PC-9 (cell line): Measurements from ENCODE around the gene ZFYVE27. TPM values are rescaled to one million over a fixed set of nuclear protein-coding genes. Genes with fewer than 3 reads are reported as not detected.

ENCODE experiments used
- BruUV-seq: library from RNA; stranded (reverse); fragments of 400-500 nt; replicated peaks from 2 replicates; lab custom pipeline; 2021; lab: Mats Ljungman, UMichigan
- CTCF ChIA-PET: fragments of 300-600 bp; sonication (Branson Sonifier 250); formaldehyde crosslinking; loops from one replicate; lab custom pipeline; 2022; ENCODE audit warnings: antibody characterized with exemption; lab: Charles Lee
- POLR2A ChIA-PET: fragments of 300-600 bp; sonication (Branson Sonifier 250); formaldehyde crosslinking; loops from one replicate; lab custom pipeline; 2022; ENCODE audit warnings: antibody characterized with exemption; ENCODE audit not compliant: unreplicated experiment; lab: Charles Lee
- DNase-seq, 2 experiments: peaks; one replicate each; pipeline versions ENCODE4 v3.0.0 to v3.0.0-alpha.2; 2015 to 2022; ENCODE audit warnings: mixed read lengths in 1 of 2
- H2AFZ ChIP-seq: fragments of 200-600 bp; sonication (generic); 2 replicates; pipeline ENCODE4 v1.8.1; 2017; ENCODE audit warnings: antibody characterized with exemption
- H3F3A ChIP-seq: fragments of 200-600 bp; sonication (generic); 2 replicates; pipeline ENCODE4 v1.8.1; 2017; ENCODE audit warnings: antibody characterized with exemption, mild to moderate bottlenecking, low read depth; ENCODE audit not compliant: insufficient read depth
- H3K27ac ChIP-seq: fragments of 200-600 bp; sonication (generic); 2 replicates; pipeline ENCODE4 v1.6.1; 2016; ENCODE audit warnings: mixed run types
- H3K27me3 ChIP-seq: fragments of 200-600 bp; sonication (generic); 2 replicates; pipeline ENCODE4 v1.6.1; 2016; ENCODE audit warnings: low read depth, mixed run types; ENCODE audit not compliant: insufficient read depth
- H3K36me3 ChIP-seq: fragments of 200-600 bp; sonication (generic); 2 replicates; pipeline ENCODE4 v1.6.1; 2016; ENCODE audit warnings: low read depth, mixed run types
- H3K4me1 ChIP-seq: fragments of 200-600 bp; sonication (generic); replicated peaks from 2 replicates; pipeline ENCODE4 v1.6.1; 2016; ENCODE audit warnings: mixed run types; ENCODE audit not compliant: insufficient read depth
- H3K4me2 ChIP-seq: fragments of 200-600 bp; sonication (generic); 2 replicates; pipeline ENCODE4 v1.6.1; 2017; ENCODE audit warnings: mixed run types
- H3K4me3 ChIP-seq: fragments of 200-600 bp; sonication (generic); 2 replicates; pipeline ENCODE4 v1.6.1; 2016; ENCODE audit warnings: mixed run types
- H3K79me2 ChIP-seq: fragments of 200-600 bp; sonication (generic); 2 replicates; pipeline ENCODE4 v1.6.1; 2017; ENCODE audit warnings: low read depth, mixed run types
- H3K9me2 ChIP-seq: fragments of 200-600 bp; sonication (generic); 2 replicates; pipeline ENCODE4 v1.8.1; 2017; ENCODE audit warnings: mild to moderate bottlenecking; ENCODE audit not compliant: insufficient read depth
- H3K9me3 ChIP-seq: fragments of 200-600 bp; sonication (generic); 2 replicates; pipeline ENCODE4 v1.8.1; 2016; ENCODE audit warnings: low read depth; ENCODE audit not compliant: insufficient read depth
- H4K20me1 ChIP-seq: fragments of 200-600 bp; sonication (generic); 2 replicates; pipeline ENCODE4 v1.8.1; 2017; ENCODE audit not compliant: insufficient read depth
- CTCF ChIP-seq: fragments of 200-600 bp; sonication (generic); conservative IDR thresholded peaks from 2 replicates; pipeline ENCODE4 v1.6.1; 2017; ENCODE audit warnings: mixed run types, antibody characterized with exemption, mild to moderate bottlenecking, moderate library complexity
- EZH2 ChIP-seq: fragments of 200-600 bp; sonication (generic); IDR thresholded peaks from 2 replicates; pipeline ENCODE4 v1.8.0; 2017; ENCODE audit warnings: antibody characterized with exemption, low read depth
- intact Hi-C: fragments of 100-400 bp; cut with micrococcal nuclease; formaldehyde crosslinking; loops from one replicate; pipeline ENCODE4 v1.10.0; 2022; ENCODE audit not compliant: unreplicated experiment
- total RNA-seq: library from RNA; stranded (reverse); gene quantifications from 2 replicates; pipeline ENCODE4 v1.2.3, GENCODE V29; 2021

ZFYVE27 gene
- total RNA-seq, 1 experiment from 2014 or later: 21.6 TPM

- no peak overlapping the region for H2AFZ ChIP-seq
- H3K27ac ChIP-seq: no peak overlapping the region
- no TSS peak for BruUV-seq
- intact Hi-C loops: no loop called here
- no peaks in the 10 kb centered on the region for H3K4me1 ChIP-seq
- H3K4me2 ChIP-seq: no peak overlapping the region
- H4K20me1 ChIP-seq: no peaks in the 10 kb centered on the region
- no peaks in the 10 kb centered on the region for H3K36me3 ChIP-seq
- no peaks in the 10 kb centered on the region for H3K27me3 ChIP-seq
- ChIA-PET POLR2A (no interaction called here), CTCF (interaction anchor here (0.7 kb wide), 1 partner anchor 15 kb away, joined by 3 read pairs; no protein-coding TSS in a partner anchor)
- H3F3A ChIP-seq: no peaks in the 10 kb centered on the region
- H3K79me2 ChIP-seq: no peaks in the 10 kb centered on the region
- TF ChIP-seq EZH2: no peak
- TF ChIP-seq CTCF: no peak
- no peaks in the 10 kb centered on the region for H3K9me3 ChIP-seq
- no peaks in the 10 kb centered on the region for H3K9me2 ChIP-seq
- H3K4me3 ChIP-seq: no peak overlapping the region
- no peak for DNase-seq
These were observed 29.3 kb downstream of the ZFYVE27 start for GRCh38 chr10:97766106-97766810.

- no peak for DNase-seq
- Histone ChIP-seq H2AFZ (no peak overlapping the region), H3K79me2 (no peaks in the 10 kb centered on the region), H3K9me3 (no peaks in the 10 kb centered on the region), H3F3A (no peaks in the 10 kb centered on the region), H3K4me1 (no peaks in the 10 kb centered on the region), H3K9me2 (no peaks in the 10 kb centered on the region), H3K27me3 (no peaks in the 10 kb centered on the region), H3K27ac (no peak overlapping the region), H3K36me3 (no peaks in the 10 kb centered on the region), H3K4me3 (no peak overlapping the region), H3K4me2 (no peak overlapping the region), H4K20me1 (no peaks in the 10 kb centered on the region)
- BruUV-seq: no TSS peak
- CTCF ChIA-PET: interaction anchor here (0.7 kb wide), 2 partner anchors 16 to 127 kb away, joined by 3 read pairs; no protein-coding TSS in a partner anchor
- POLR2A ChIA-PET: no interaction called here
- intact Hi-C loops: no loop called here
- TF ChIP-seq CTCF (no peak), EZH2 (no peak)
These were observed 30.3 kb downstream of the ZFYVE27 start for GRCh38 chr10:97766996-97767924.

- Histone ChIP-seq H3K27me3 (no peaks in the 10 kb centered on the region), H3K27ac (no peak overlapping the region), H3K36me3 (no peaks in the 10 kb centered on the region), H3K9me3 (no peaks in the 10 kb centered on the region), H3K4me3 (no peak overlapping the region), H3K4me1 (no peaks in the 10 kb centered on the region), H3K79me2 (no peaks in the 10 kb centered on the region), H3K4me2 (no peak overlapping the region), H3K9me2 (no peaks in the 10 kb centered on the region), H3F3A (no peaks in the 10 kb centered on the region), H4K20me1 (no peaks in the 10 kb centered on the region), H2AFZ (no peak overlapping the region)
- no TSS peak for BruUV-seq
- POLR2A ChIA-PET: no interaction called here
- no peak for DNase-seq
- TF ChIP-seq EZH2: no peak
- no peak for TF ChIP-seq CTCF
- CTCF ChIA-PET: interaction anchor here (0.7 kb wide), 1 partner anchor 126 kb away, joined by 3 read pairs; no protein-coding TSS in a partner anchor
- intact Hi-C loops: no loop called here
These were observed 31.7 kb downstream of the ZFYVE27 start for GRCh38 chr10:97768322-97769315.
